Spleen (tissue), 11 donors: Measurements from ENCODE around the gene STAMBP. TPM values are rescaled to one million over a fixed set of nuclear protein-coding genes. Genes with fewer than 3 reads are reported as not detected.

Experiments
- DNase-seq: peaks from one replicate; pipeline ENCODE4 v3.0.0-alpha.2; 2020
- H3K27ac ChIP-seq, 8 donors: fragments of 200-600 bp; sonication (generic) in 7 of 8; 1 replicate in 4 of 8; 2 replicates in 4 of 8; pipeline versions ENCODE4 v1.5.0 to v1.8.0; 2016 to 2021; ENCODE audit warnings: inconsistent platforms in 4 of 8, mild to moderate bottlenecking in 4 of 8, moderate library complexity in 1 of 8
- H3K27me3 ChIP-seq, 7 donors: fragments of 200-600 bp; sonication (generic) in 6 of 7; replicated peaks in 1 of 7; 1 replicate in 4 of 7; 2 replicates in 3 of 7; pipeline versions ENCODE4 v1.5.0 to v1.8.0; 2016 to 2021; ENCODE audit warnings: inconsistent platforms in 3 of 7, mild to moderate bottlenecking in 1 of 7
- H3K36me3 ChIP-seq, 6 donors: fragments of 200-600 bp; sonication (generic) in 5 of 6; 1 replicate in 4 of 6; 2 replicates in 2 of 6; pipeline versions ENCODE4 v1.5.0 to v1.8.0; 2016 to 2021; ENCODE audit warnings: inconsistent platforms in 2 of 6
- H3K4me1 ChIP-seq, 6 donors: fragments of 200-600 bp; sonication (generic) in 5 of 6; 1 replicate in 3 of 6; 2 replicates in 3 of 6; pipeline versions ENCODE4 v1.5.0 to v1.8.0; 2016 to 2021; ENCODE audit warnings: inconsistent platforms in 3 of 6
- H3K4me3 ChIP-seq, 8 donors: fragments of 200-600 bp; sonication (generic) in 7 of 8; 1 replicate in 4 of 8; 2 replicates in 4 of 8; pipeline versions ENCODE4 v1.5.0 to v1.8.0; 2016 to 2021; ENCODE audit warnings: inconsistent platforms in 4 of 8, mild to moderate bottlenecking in 4 of 8, moderate library complexity in 2 of 8
- H3K9me3 ChIP-seq, 8 donors: fragments of 200-600 bp; sonication (generic) in 7 of 8; 1 replicate in 4 of 8; 2 replicates in 4 of 8; pipeline versions ENCODE4 v1.5.0 to v1.8.0; 2016 to 2021; ENCODE audit warnings: inconsistent platforms in 4 of 8
- CTCF ChIP-seq, 11 experiments: fragments of 200-600 bp in 7 of 11; fragments of 450-650 bp in 4 of 11; sonication (generic) in 4 of 11; IDR thresholded peaks in 8 of 11; conservative IDR thresholded peaks in 3 of 11; 1 replicate in 7 of 11; 2 replicates in 4 of 11; pipeline versions ENCODE4 v1.4.0 to v1.8.0; 2016 to 2021; ENCODE audit warnings: antibody characterized with exemption in 11 of 11, inconsistent platforms in 4 of 11, mild to moderate bottlenecking in 1 of 11
- POLR2A ChIP-seq, 3 donors: fragments of 450-650 bp; IDR thresholded peaks; one replicate each; pipeline ENCODE4 v1.5.1; 2017; ENCODE audit warnings: antibody characterized with exemption in 3 of 3, mild to moderate bottlenecking in 1 of 3
- POLR2AphosphoS5 ChIP-seq, 3 donors: sonication (generic); formaldehyde crosslinking; IDR thresholded peaks; one replicate each; pipeline ENCODE4 v1.5.1; 2017; ENCODE audit warnings: antibody characterized with exemption in 3 of 3
- WGBS, 5 donors: extraction: QIAGEN DNeasy Blood & Tissue Kit in 3 of 5; methylation state at CpG; one replicate each; pipeline versions ENCODE4 v1.1.5 to v1.1.7; 2013 to 2018; 5-methylcytosine and 5-hydroxymethylcytosine counted together
- intact Hi-C: fragments of 100-400 bp; cut with DNase I; formaldehyde crosslinking; loops from one replicate; pipeline ENCODE4 v1.15.0; 2023; ENCODE audit warnings: low total_unique reads
- polyA plus RNA-seq, 3 donors: library from polyadenylated mRNA; stranded (reverse); fragments of 200-250 nt; gene quantifications; one replicate each; pipeline ENCODE4 v1.2.1, GENCODE V29; 2013
- total RNA-seq, 7 donors: library from RNA; depleted of rRNA in 3 of 7; stranded (reverse); fragments of >200 nt in 3 of 7; fragmentation: NEBNext Ultra II Directional in 4 of 7; extraction: Animal tissue kit (Norgen Biotek cat#: 25700) in 4 of 7; gene quantifications; one replicate each; pipeline versions ENCODE4 v1.1.0 to v1.2.1, GENCODE V29; 2016 to 2021
- donor health status: healthy with polysubstance abuse.
- donor health status: DM: no; HTN: no; CAD: no; lungs with moderate emphysema.
- donor health status: DM: no; HTN: no; CAD: no.
- donor health status: Bipolar disorder and iron deficiency.
- donor health status: healthy.
- donor health status: DM: no; HTN: no; CAD: no.
- donor health status: DM: yes; HTN: yes; CAD: no.

Gene STAMBP
- total and polyA plus RNA-seq, 10 donors = 19.5 to 35.1 (median 28.1) TPM

DNA sequence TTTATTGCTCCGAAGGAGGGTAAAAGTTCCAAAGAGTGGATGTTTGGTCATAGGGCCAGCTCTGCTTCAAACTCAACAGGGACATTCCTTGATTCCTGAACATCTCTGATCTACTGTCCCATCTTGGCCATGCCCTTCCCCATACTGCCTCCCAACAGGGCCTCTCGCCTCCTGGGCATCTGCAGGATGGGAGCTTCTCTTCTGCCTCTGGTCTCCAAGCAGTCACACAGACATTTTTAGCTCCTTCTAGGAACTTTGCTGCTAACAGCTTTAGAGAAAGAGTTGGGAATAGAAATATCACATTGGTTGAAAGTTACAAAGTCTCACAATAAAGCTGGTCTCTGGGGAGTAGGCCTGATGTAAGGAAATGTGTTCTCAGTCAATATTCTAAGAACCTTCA lies 88.5 kb downstream of the STAMBP start:
- H3K36me3 ChIP-seq = no peaks in the 10 kb centered on the region
- peaks cover 0 to 9% (median 0%) of the 10 kb centered on the region in 7 donors for H3K27me3 ChIP-seq
- 38 to 100% (median 45%) methylated on average over 2 of the region's 2 CpGs for WGBS, 5 donors
- H3K4me3 ChIP-seq = no peak overlapping the region
- H3K27ac ChIP-seq = no peak overlapping the region
- DNase-seq = no peak
- no peaks in the 10 kb centered on the region for H3K9me3 ChIP-seq
- intact Hi-C loops = no loop called here
- peaks cover 0 to 9% (median 0%) of the 10 kb centered on the region in 6 donors for H3K4me1 ChIP-seq
- TF ChIP-seq POLR2A (IDR thresholded peaks at IDR 0.05) = no peak
- no peak for TF ChIP-seq CTCF (IDR thresholded peaks at IDR 0.05 in 8 of 11, conservative IDR thresholded peaks at IDR 0.05 in 3 of 11)
- TF ChIP-seq POLR2AphosphoS5 (IDR thresholded peaks at IDR 0.05) = no peak

DNA sequence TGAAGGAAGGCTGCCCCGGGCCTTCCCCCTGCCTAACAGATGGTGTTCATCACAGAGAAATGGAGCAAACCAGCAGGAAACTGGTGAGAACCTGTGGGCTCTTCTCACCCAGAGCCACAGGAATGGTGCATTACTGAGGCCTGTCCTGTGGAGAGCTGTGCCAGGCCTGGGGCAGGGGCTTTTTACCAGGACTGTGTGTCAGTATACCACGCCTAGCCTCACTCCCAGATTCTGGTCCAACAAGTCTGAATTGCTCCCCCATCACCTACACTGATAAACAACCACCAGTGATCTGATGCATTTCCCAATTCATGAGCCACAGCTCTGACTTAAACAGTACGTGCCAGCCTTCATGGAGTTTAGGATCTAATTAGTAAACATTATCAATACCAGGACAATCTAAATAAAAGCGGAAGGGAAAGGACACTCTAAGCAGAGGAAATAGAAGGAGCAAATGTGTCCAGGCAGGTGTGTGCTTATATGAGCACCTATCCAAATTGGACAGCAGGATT lies 89.0 kb downstream of the STAMBP start:
- no peaks in the 10 kb centered on the region for H3K36me3 ChIP-seq
- no peak overlapping the region for H3K27ac ChIP-seq
- WGBS, 5 donors = 72 to 81% (median 80%) methylated on average over 4 of the region's 4 CpGs
- H3K4me3 ChIP-seq = no peak overlapping the region
- H3K27me3 ChIP-seq = peaks cover 0 to 9% (median 0%) of the 10 kb centered on the region in 7 donors
- TF ChIP-seq POLR2A (IDR thresholded peaks at IDR 0.05) (no peak), CTCF (IDR thresholded peaks at IDR 0.05 in 8 of 11, conservative IDR thresholded peaks at IDR 0.05 in 3 of 11) (no peak), POLR2AphosphoS5 (IDR thresholded peaks at IDR 0.05) (no peak)
- intact Hi-C loops = no loop called here
- H3K4me1 ChIP-seq = peaks cover 0 to 9% (median 0%) of the 10 kb centered on the region in 6 donors
- no peak for DNase-seq
- no peaks in the 10 kb centered on the region for H3K9me3 ChIP-seq

- no peak overlapping the region for H3K27ac ChIP-seq
- H3K9me3 ChIP-seq = no peaks in the 10 kb centered on the region
- H3K36me3 ChIP-seq = no peaks in the 10 kb centered on the region
- TF ChIP-seq POLR2A (IDR thresholded peaks at IDR 0.05) = no peak
- no peak for TF ChIP-seq POLR2AphosphoS5 (IDR thresholded peaks at IDR 0.05)
- no peak for TF ChIP-seq CTCF (IDR thresholded peaks at IDR 0.05 in 8 of 11, conservative IDR thresholded peaks at IDR 0.05 in 3 of 11)
- 87 to 96% (median 91%) methylated on average over 2 to 3 of the region's 3 CpGs for WGBS, 5 donors
- H3K4me1 ChIP-seq = peaks cover 0 to 9% (median 0%) of the 10 kb centered on the region in 6 donors
- H3K27me3 ChIP-seq = peaks cover 0 to 9% (median 0%) of the 10 kb centered on the region in 7 donors
- no peak for DNase-seq
- intact Hi-C loops = no loop called here
- H3K4me3 ChIP-seq = no peak overlapping the region
These were observed 90.1 kb downstream of the STAMBP start for GRCh38 chr2:73918856-73919255.

DNA sequence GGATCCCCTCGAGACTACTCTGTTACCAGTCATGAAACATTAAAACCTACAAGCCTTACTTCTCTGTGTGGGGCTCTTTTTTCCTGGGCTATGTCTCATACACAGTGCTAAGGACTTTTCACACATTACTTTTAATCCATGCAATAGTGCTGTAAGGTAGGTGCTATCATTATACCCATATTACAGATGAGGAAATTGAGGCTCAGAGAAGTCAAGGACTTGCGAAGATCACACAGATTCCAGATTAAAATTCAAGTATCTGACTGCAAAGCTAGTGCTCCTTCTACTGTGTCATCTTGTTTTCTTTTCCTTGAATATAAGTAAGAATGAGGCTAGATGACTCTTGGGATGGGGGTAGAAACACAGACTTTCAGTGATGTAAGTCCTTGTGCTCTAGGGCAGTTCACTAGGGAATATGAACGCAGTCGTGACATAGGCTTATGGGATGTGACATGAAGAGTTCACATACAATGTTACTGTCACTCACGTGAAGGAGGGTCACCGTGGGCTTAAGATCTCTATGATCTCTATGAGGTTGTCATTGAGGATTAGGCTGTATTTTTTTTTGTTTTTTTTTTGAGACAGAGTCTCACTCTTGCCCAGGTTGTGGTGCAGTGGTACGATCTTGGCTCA lies 91.0 kb downstream of the STAMBP start:
- 88 to 94% (median 90%) methylated on average over 7 of the region's 7 CpGs for WGBS, 5 donors
- H3K4me1 ChIP-seq = peaks cover 0 to 9% (median 0%) of the 10 kb centered on the region in 6 donors
- H3K4me3 ChIP-seq = no peak overlapping the region
- intact Hi-C loops = no loop called here
- H3K27me3 ChIP-seq = peaks cover 0 to 9% (median 0%) of the 10 kb centered on the region in 7 donors
- DNase-seq = no peak
- H3K27ac ChIP-seq = no peak overlapping the region
- TF ChIP-seq CTCF (IDR thresholded peaks at IDR 0.05 in 8 of 11, conservative IDR thresholded peaks at IDR 0.05 in 3 of 11) (no peak), POLR2AphosphoS5 (IDR thresholded peaks at IDR 0.05) (no peak), POLR2A (IDR thresholded peaks at IDR 0.05) (no peak)
- no peaks in the 10 kb centered on the region for H3K9me3 ChIP-seq
- H3K36me3 ChIP-seq = no peaks in the 10 kb centered on the region
